Measurements from ENCODE around the gene OPN4.

- TF ChIP-seq CTCF (IDR thresholded peaks at IDR 0.05) (no peak), EZH2 (IDR thresholded peaks at IDR 0.05) (no peak), EZH2phosphoT487 (IDR thresholded peaks at IDR 0.05) (no peak)
Measured at GRCh38 chr10:86667421-86668181, 13.3 kb downstream of the OPN4 start.
